ENCODE data around the gene FARS2.
"Not testable (repeated sequence)": the region's sequence is repeated elsewhere in the genome, so short reads cannot be mapped to it uniquely, and the experiment has no call there.

FARS2 gene

GRCh38 chr6:5765141-5765760 lies 503.9 kb downstream of the FARS2 start:
- DNase-seq (ENCODE audit: low read depth), result no peak

- DNase-seq (ENCODE audit: low read depth), result no peak
Observed at GRCh38 chr6:5766260-5766659, 504.9 kb downstream of the FARS2 start.

GRCh38 chr6:5767471-5767870 lies 506.2 kb downstream of the FARS2 start:
- DNase-seq (ENCODE audit: low read depth), result no peak

GRCh38 chr6:5771211-5771610 lies 509.9 kb downstream of the FARS2 start:
- DNase-seq (ENCODE audit: low read depth), result no peak

- no peak for DNase-seq (ENCODE audit: low read depth)
Observed at GRCh38 chr6:5771759-5772390, 510.6 kb downstream of the FARS2 start.

GRCh38 chr6:5772408-5773120 lies 511.3 kb downstream of the FARS2 start:
- no peak for DNase-seq (ENCODE audit: low read depth)

GRCh38 chr6:5776104-5776503 lies 514.8 kb downstream of the FARS2 start:
- no peak for DNase-seq (ENCODE audit: low read depth)

GRCh38 chr6:5776706-5777390 lies 515.5 kb downstream of the FARS2 start:
- no peak for DNase-seq (ENCODE audit: low read depth)

- DNase-seq (ENCODE audit: low read depth), result no peak
Observed at GRCh38 chr6:5778317-5778857, 517.1 kb downstream of the FARS2 start.

- no peak for DNase-seq (ENCODE audit: low read depth)
Observed at GRCh38 chr6:5778906-5779305, 517.6 kb downstream of the FARS2 start.

- DNase-seq (ENCODE audit: low read depth), result no peak
Observed at GRCh38 chr6:5781019-5781418, 519.7 kb downstream of the FARS2 start.

- no peak for DNase-seq (ENCODE audit: low read depth)
Observed at GRCh38 chr6:5781966-5782556, 520.7 kb downstream of the FARS2 start.

- DNase-seq (ENCODE audit: low read depth), result no peak
Observed at GRCh38 chr6:5782783-5783547, 521.7 kb downstream of the FARS2 start.

- DNase-seq (ENCODE audit: low read depth), result no peak
Observed at GRCh38 chr6:5783584-5784089, 522.3 kb downstream of the FARS2 start.

GRCh38 chr6:5785249-5785648 lies 523.9 kb downstream of the FARS2 start:
- no peak for DNase-seq (ENCODE audit: low read depth)

GRCh38 chr6:5786321-5786968 lies 525.1 kb downstream of the FARS2 start:
- DNase-seq (ENCODE audit: low read depth), result no peak

- no peak for DNase-seq (ENCODE audit: low read depth)
Observed at GRCh38 chr6:5786969-5787720, 525.8 kb downstream of the FARS2 start.

GRCh38 chr6:5789426-5789825 lies 528.1 kb downstream of the FARS2 start:
- DNase-seq (ENCODE audit: low read depth), result not testable (repeated sequence)

- DNase-seq (ENCODE audit: low read depth), result not testable (repeated sequence)
Observed at GRCh38 chr6:5796555-5796954, 535.2 kb downstream of the FARS2 start.

- not testable (repeated sequence) for DNase-seq (ENCODE audit: low read depth)
Observed at GRCh38 chr6:5806406-5806805, 545.1 kb downstream of the FARS2 start.
